ENCODE data around the gene SH3BP4. TPM values are rescaled to one million over a fixed set of nuclear protein-coding genes. Genes with fewer than 3 reads are reported as not detected.

The SH3BP4 gene
- total and polyA plus RNA-seq, 10 of the 15 experiments (the other 5 are each of a cell fraction or from before 2014, with no cell fraction given): 0.03 to 0.36 TPM; not detected in 8

DNA sequence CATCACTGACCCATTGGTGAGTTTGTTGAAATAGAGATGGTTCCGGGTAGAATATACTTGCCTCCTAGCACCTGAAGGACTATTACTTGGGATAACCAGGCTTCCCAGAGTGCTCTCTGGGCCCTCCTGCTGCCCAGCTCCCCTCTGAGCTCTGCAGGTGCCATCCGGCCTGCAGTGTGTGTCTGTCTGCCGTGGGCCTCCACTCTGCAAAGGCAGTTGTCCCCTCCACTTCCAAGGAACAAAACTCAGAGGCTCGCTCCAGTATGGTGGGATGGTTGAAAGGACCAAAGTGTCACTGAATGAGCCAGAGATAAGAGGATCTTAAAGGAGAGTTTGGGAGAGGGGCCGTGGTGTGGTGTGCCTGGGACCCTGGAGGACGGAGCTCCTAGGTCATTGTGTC lies 57.3 kb downstream of the SH3BP4 start:
- RAD21 ChIA-PET (ENCODE audit: unreplicated experiment): no interaction called here

DNA sequence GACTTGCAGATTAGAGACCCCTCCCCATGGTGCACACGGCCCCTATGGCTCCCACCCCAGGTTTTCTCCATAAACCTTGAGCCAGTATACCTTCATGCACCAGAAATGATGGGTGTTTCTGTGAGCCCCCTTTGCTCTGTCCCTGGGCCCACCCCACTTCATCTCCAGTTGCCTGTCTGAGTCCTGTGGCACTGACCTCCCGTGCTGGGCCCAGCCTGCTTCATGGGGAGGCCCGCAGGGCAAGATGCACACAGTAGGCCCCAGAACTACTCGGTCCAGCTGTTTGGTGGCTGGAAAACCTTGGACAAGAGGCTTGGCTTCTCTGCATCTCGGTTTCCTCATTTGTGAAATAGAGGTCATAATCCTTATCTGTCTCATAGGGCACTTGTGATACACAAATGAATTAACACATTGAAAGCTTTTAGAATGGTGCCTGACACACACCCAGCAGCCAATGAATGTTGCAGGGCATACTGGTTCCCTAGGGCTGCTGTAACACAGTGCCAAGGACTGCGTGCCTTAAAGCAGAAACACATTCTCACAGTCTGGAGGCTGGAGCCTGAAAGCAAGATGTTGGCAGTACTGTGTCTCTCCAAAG lies 58.4 kb downstream of the SH3BP4 start:
- no TSS peak for BruUV-seq (replicated peaks)
- SMC1A ChIA-PET (ENCODE audit: uncharacterized antibody, unreplicated experiment): no interaction called here
- WGBS (ENCODE audit: insufficient coverage, insufficient replicate concordance, low lambda C conversion rate, missing lambda C conversion rate): 6% methylated on average over 6 of the region's 6 CpGs
- DNase-seq (ENCODE audit: low read depth, low spot score) (no peak), ATAC-seq (no peak), FAIRE-seq (no peak)
- no peaks in the 10 kb centered on the region for H4K20me1 ChIP-seq (ENCODE audit: control insufficient read depth, insufficient read depth)
- H3K4me3 ChIP-seq: no peak overlapping the region
- no peak overlapping the region for H3K4me2 ChIP-seq (ENCODE audit: control insufficient read depth, insufficient read depth)
- in situ Hi-C loops (cut with MboI) (no loop called here), intact Hi-C loops (cut with micrococcal nuclease; ENCODE audit: unreplicated experiment) (no loop called here)
- H3K4me1 ChIP-seq (ENCODE audit: control insufficient read depth, insufficient read depth, low read length): no peaks in the 10 kb centered on the region
- no peak for TF ChIP-seq STAT1 (conservative IDR thresholded peaks at IDR 0.05)
- no peak for TF ChIP-seq SUPT20H (IDR thresholded peaks at IDR 0.05; ENCODE audit: borderline replicate concordance, control insufficient read depth, low read depth, low read length)
- no peak for TF ChIP-seq YY1 (IDR thresholded peaks at IDR 0.05; ENCODE audit: low read depth, low read length)
- no peak for TF ChIP-seq HDGF (IDR thresholded peaks at IDR 0.05)
- no peak for TF ChIP-seq MTA3 (IDR thresholded peaks at IDR 0.05; ENCODE audit: borderline replicate concordance, low read length)
- TF ChIP-seq TAF1 (IDR thresholded peaks at IDR 0.05; ENCODE audit: borderline replicate concordance, low read depth, low read length): no peak
- no peak for TF ChIP-seq CHD2 (IDR thresholded peaks at IDR 0.05; ENCODE audit: borderline replicate concordance, low read depth, low read length)
- no peak for TF ChIP-seq BCL11A (IDR thresholded peaks at IDR 0.05; ENCODE audit: low read depth, low read length)
- no peak for TF ChIP-seq TBL1XR1 (IDR thresholded peaks at IDR 0.05; ENCODE audit: low read depth, low read length)
- TF ChIP-seq RCOR1 (conservative IDR thresholded peaks at IDR 0.05; ENCODE audit: low read depth, low read length): no peak
- TF ChIP-seq, protein P1, sequence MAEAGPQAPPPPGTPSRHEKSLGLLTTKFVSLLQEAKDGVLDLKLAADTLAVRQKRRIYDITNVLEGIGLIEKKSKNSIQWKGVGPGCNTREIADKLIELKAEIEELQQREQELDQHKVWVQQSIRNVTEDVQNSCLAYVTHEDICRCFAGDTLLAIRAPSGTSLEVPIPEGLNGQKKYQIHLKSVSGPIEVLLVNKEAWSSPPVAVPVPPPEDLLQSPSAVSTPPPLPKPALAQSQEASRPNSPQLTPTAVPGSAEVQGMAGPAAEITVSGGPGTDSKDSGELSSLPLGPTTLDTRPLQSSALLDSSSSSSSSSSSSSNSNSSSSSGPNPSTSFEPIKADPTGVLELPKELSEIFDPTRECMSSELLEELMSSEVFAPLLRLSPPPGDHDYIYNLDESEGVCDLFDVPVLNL (IDR thresholded peaks at IDR 0.05; ENCODE audit: low read depth, low read length): no peak
- no peak for TF ChIP-seq CEBPB (IDR thresholded peaks at IDR 0.05; ENCODE audit: borderline replicate concordance in 1 of 2, low read depth in 2 of 2, low read length in 2 of 2)
- no peak for TF ChIP-seq CHD1 (IDR thresholded peaks at IDR 0.05; ENCODE audit: low read depth, low read length)
- no peaks in the 10 kb centered on the region for H3K79me2 ChIP-seq (ENCODE audit: control insufficient read depth, insufficient read depth, low read length)
- H3K27ac ChIP-seq (ENCODE audit: control insufficient read depth, insufficient read depth): no peak overlapping the region
- H3K9me3 ChIP-seq (replicated peaks; ENCODE audit: control insufficient read depth, insufficient read depth, low read length): no peaks in the 10 kb centered on the region
- no peaks in the 10 kb centered on the region for H3K27me3 ChIP-seq (replicated peaks in 1 of 2; ENCODE audit: control insufficient read depth in 2 of 2, insufficient read depth in 2 of 2, low read length in 1 of 2)
- CTCF ChIA-PET: no interaction called here
- no peak overlapping the region for H2AFZ ChIP-seq (ENCODE audit: control insufficient read depth, low read depth, low read length)
- H3K36me3 ChIP-seq (ENCODE audit: control insufficient read depth in 2 of 2, insufficient read depth in 2 of 2, low read length in 1 of 2): no peaks in the 10 kb centered on the region
- RAD21 ChIA-PET (ENCODE audit: unreplicated experiment): no interaction called here
- H3K9ac ChIP-seq (ENCODE audit: control insufficient read depth, insufficient read depth, low read length): no peak overlapping the region
- POLR2A ChIA-PET: no interaction called here

More for the DNA sequence above, 57.3 kb downstream of the SH3BP4 start:
- H3K36me3 ChIP-seq (ENCODE audit: control insufficient read depth in 2 of 2, insufficient read depth in 2 of 2, low read length in 1 of 2): no peaks in the 10 kb centered on the region
- 13% methylated on average over 6 of the region's 6 CpGs for WGBS (ENCODE audit: insufficient coverage, insufficient replicate concordance, low lambda C conversion rate, missing lambda C conversion rate)
- ChIA-PET SMC1A (ENCODE audit: uncharacterized antibody, unreplicated experiment) (no interaction called here), CTCF (no interaction called here), POLR2A (no interaction called here)
- H3K4me3 ChIP-seq: no peak overlapping the region
- in situ Hi-C loops (cut with MboI) (no loop called here), intact Hi-C loops (cut with micrococcal nuclease; ENCODE audit: unreplicated experiment) (no loop called here)
- H3K4me2 ChIP-seq (ENCODE audit: control insufficient read depth, insufficient read depth): no peak overlapping the region
- ATAC-seq (no peak), FAIRE-seq (no peak), DNase-seq (ENCODE audit: low read depth, low spot score) (no peak)
- no peak overlapping the region for H3K27ac ChIP-seq (ENCODE audit: control insufficient read depth, insufficient read depth)
- no peaks in the 10 kb centered on the region for H3K27me3 ChIP-seq (replicated peaks in 1 of 2; ENCODE audit: control insufficient read depth in 2 of 2, insufficient read depth in 2 of 2, low read length in 1 of 2)
- no peaks in the 10 kb centered on the region for H4K20me1 ChIP-seq (ENCODE audit: control insufficient read depth, insufficient read depth)
- no peak overlapping the region for H3K9ac ChIP-seq (ENCODE audit: control insufficient read depth, insufficient read depth, low read length)
- H3K4me1 ChIP-seq (ENCODE audit: control insufficient read depth, insufficient read depth, low read length): no peaks in the 10 kb centered on the region
- H2AFZ ChIP-seq (ENCODE audit: control insufficient read depth, low read depth, low read length): no peak overlapping the region
- H3K79me2 ChIP-seq (ENCODE audit: control insufficient read depth, insufficient read depth, low read length): no peaks in the 10 kb centered on the region
- no peaks in the 10 kb centered on the region for H3K9me3 ChIP-seq (replicated peaks; ENCODE audit: control insufficient read depth, insufficient read depth, low read length)
- no TSS peak for BruUV-seq (replicated peaks)
- TF ChIP-seq SMARCA5 (IDR thresholded peaks at IDR 0.05): no peak
- TF ChIP-seq ZNF384 (IDR thresholded peaks at IDR 0.05; ENCODE audit: borderline replicate concordance, low read depth, low read length): no peak
- TF ChIP-seq NR2F1 (conservative IDR thresholded peaks at IDR 0.05): no peak
- no peak for TF ChIP-seq KLF5 (IDR thresholded peaks at IDR 0.05; ENCODE audit: partially characterized antibody)

All from GM12878 (cell line).